ENCODE measurements around the gene PLD1.

PLD1 gene

GRCh38 chr3:171838218-171838720 is 28.0 kb upstream of the PLD1 start:
- DNase-seq (ENCODE audit: low read depth in 2 of 2), result peak in 1 of 2 experiments; percentile 29

GRCh38 chr3:171837698-171838097 is 27.4 kb upstream of the PLD1 start:
- DNase-seq (ENCODE audit: low read depth in 2 of 2), result no peak

- DNase-seq (ENCODE audit: low read depth in 2 of 2), result no peak
Observed at GRCh38 chr3:171836855-171837254, 26.6 kb upstream of the PLD1 start.

GRCh38 chr3:171835613-171836012 is 25.3 kb upstream of the PLD1 start:
- DNase-seq (ENCODE audit: low read depth in 2 of 2), result no peak

- no peak for DNase-seq (ENCODE audit: low read depth in 2 of 2)
Observed at GRCh38 chr3:171835116-171835515, 24.8 kb upstream of the PLD1 start.

- no peak for DNase-seq (ENCODE audit: low read depth in 2 of 2)
Observed at GRCh38 chr3:171834461-171834801, 24.1 kb upstream of the PLD1 start.

- no peak for DNase-seq (ENCODE audit: low read depth in 2 of 2)
Observed at GRCh38 chr3:171833789-171834460, 23.6 kb upstream of the PLD1 start.

GRCh38 chr3:171832989-171833388 is 22.7 kb upstream of the PLD1 start:
- DNase-seq (ENCODE audit: low read depth in 2 of 2), result peak in 1 of 2 experiments; percentile 50

- peak in 1 of 2 experiments; percentile 47 for DNase-seq (ENCODE audit: low read depth in 2 of 2)
Observed at GRCh38 chr3:171831936-171832335, 21.7 kb upstream of the PLD1 start.

GRCh38 chr3:171830518-171830875 is 20.2 kb upstream of the PLD1 start:
- no peak for DNase-seq (ENCODE audit: low read depth in 2 of 2)

- peak in 1 of 2 experiments; percentile 53 for DNase-seq (ENCODE audit: low read depth in 2 of 2)
Observed at GRCh38 chr3:171829841-171830517, 19.7 kb upstream of the PLD1 start.

GRCh38 chr3:171828902-171829770 is 18.9 kb upstream of the PLD1 start:
- no peak for DNase-seq (ENCODE audit: low read depth in 2 of 2)

GRCh38 chr3:171827836-171828458 is 17.7 kb upstream of the PLD1 start:
- no peak for DNase-seq (ENCODE audit: low read depth in 2 of 2)

GRCh38 chr3:171827385-171827784 is 17.1 kb upstream of the PLD1 start:
- no peak for DNase-seq (ENCODE audit: low read depth in 2 of 2)

GRCh38 chr3:171825222-171825828 is 15.0 kb upstream of the PLD1 start:
- DNase-seq (ENCODE audit: low read depth in 2 of 2), result peak in 1 of 2 experiments; percentile 49

- DNase-seq (ENCODE audit: low read depth in 2 of 2), result no peak
Observed at GRCh38 chr3:171824824-171825221, 14.5 kb upstream of the PLD1 start.

GRCh38 chr3:171824116-171824515 is 13.8 kb upstream of the PLD1 start:
- DNase-seq (ENCODE audit: low read depth in 2 of 2), result no peak

GRCh38 chr3:171822431-171823106 is 12.3 kb upstream of the PLD1 start:
- no peak for DNase-seq (ENCODE audit: low read depth in 2 of 2)

- DNase-seq (ENCODE audit: low read depth in 2 of 2), result no peak
Observed at GRCh38 chr3:171821778-171822358, 11.6 kb upstream of the PLD1 start.

GRCh38 chr3:171821044-171821443 is 10.8 kb upstream of the PLD1 start:
- DNase-seq (ENCODE audit: low read depth in 2 of 2), result no peak
